Choroid plexus epithelial cell (primary cell): ENCODE data around the gene VCP.

Experiments
- DNase-seq: peaks from one replicate; pipeline ENCODE4 v3.0.0-alpha.2; 2010; ENCODE audit warnings: low read depth
- H3K4me3 ChIP-seq: 2 replicates; pipeline ENCODE4 v1.5.1; 2011; ENCODE audit warnings: low read depth, mild to moderate bottlenecking, control low read depth, low read length, moderate library complexity
- TF ChIP-seq, protein P1 (sequence below): conservative IDR thresholded peaks from 2 replicates; pipeline ENCODE4 v1.5.1; 2011; ENCODE audit warnings: low read depth, mild to moderate bottlenecking, control low read depth, inconsistent platforms, low read length, moderate library complexity

Gene VCP

DNA sequence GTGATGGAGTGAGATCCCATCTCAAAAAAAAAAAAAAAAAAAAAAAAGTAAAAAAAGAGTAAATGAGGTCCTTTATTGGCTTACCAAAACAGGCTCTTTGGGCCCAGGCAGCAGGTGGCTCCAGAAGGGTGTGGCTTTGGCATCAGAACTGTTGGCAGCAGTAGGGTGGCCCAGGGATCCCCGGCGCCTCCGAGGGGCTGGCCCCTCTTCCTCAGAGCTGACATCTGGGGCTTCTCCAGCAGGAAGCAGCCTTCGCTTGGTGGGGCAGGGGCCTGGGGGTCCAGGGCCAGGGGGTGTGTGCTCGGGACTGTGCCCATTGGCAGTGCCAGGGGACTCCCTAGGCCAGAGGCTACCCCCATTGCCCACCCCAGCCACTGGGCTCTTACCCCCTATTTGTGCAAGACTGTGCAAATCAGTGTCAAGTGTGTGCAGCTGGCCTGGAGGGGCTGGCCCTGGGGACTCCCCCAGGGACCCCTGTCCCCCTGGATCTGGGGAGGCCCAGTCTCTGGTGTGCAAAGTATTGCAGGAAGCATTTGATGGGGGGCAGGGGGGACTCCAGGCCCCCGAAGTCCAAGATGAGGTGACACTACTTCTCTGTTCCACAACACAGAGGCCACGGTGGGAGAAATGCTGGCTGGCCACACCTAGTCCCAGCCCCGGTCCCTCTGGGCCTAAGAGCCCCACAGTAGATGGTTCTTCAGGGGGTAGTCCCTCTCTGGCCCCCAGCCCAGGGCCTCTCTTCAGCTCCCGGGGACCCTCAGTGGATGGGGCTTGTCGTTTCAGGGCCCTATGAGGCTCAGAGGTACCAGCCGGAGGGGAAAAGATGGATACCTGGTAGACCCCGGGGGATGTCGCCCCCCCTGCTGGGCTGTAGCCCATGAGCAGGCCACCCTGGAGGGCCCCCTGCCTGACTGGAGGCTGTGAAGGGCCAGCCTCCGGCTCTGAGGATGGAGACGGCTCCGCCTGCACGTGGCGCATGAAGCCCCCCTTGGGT lies 35.2 kb upstream of the VCP start:
- no peak overlapping the region for H3K4me3 ChIP-seq
- DNase-seq: no peak
- TF ChIP-seq, protein P1, sequence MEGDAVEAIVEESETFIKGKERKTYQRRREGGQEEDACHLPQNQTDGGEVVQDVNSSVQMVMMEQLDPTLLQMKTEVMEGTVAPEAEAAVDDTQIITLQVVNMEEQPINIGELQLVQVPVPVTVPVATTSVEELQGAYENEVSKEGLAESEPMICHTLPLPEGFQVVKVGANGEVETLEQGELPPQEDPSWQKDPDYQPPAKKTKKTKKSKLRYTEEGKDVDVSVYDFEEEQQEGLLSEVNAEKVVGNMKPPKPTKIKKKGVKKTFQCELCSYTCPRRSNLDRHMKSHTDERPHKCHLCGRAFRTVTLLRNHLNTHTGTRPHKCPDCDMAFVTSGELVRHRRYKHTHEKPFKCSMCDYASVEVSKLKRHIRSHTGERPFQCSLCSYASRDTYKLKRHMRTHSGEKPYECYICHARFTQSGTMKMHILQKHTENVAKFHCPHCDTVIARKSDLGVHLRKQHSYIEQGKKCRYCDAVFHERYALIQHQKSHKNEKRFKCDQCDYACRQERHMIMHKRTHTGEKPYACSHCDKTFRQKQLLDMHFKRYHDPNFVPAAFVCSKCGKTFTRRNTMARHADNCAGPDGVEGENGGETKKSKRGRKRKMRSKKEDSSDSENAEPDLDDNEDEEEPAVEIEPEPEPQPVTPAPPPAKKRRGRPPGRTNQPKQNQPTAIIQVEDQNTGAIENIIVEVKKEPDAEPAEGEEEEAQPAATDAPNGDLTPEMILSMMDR: no peak

DNA sequence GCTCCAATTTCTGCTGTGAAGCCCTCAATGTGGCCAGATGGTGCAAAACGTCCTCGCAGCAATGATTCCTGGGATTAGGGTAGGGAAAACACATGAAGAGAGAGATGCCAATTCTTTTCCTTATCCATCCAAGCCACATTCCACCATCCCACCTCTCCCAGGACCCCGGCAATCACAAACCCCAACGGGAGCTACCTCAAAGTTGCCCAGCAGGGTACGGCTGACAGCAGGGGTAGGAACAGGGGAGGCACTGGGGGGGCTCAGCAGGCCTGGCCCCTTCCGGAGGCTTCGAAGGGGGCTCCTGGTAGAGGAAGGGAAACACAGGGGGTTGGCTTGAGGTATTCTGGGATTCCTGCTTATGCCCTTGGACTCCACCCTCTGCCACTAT lies 33.9 kb upstream of the VCP start:
- DNase-seq: no peak
- TF ChIP-seq, protein P1: no peak
- H3K4me3 ChIP-seq: no peak overlapping the region

DNA sequence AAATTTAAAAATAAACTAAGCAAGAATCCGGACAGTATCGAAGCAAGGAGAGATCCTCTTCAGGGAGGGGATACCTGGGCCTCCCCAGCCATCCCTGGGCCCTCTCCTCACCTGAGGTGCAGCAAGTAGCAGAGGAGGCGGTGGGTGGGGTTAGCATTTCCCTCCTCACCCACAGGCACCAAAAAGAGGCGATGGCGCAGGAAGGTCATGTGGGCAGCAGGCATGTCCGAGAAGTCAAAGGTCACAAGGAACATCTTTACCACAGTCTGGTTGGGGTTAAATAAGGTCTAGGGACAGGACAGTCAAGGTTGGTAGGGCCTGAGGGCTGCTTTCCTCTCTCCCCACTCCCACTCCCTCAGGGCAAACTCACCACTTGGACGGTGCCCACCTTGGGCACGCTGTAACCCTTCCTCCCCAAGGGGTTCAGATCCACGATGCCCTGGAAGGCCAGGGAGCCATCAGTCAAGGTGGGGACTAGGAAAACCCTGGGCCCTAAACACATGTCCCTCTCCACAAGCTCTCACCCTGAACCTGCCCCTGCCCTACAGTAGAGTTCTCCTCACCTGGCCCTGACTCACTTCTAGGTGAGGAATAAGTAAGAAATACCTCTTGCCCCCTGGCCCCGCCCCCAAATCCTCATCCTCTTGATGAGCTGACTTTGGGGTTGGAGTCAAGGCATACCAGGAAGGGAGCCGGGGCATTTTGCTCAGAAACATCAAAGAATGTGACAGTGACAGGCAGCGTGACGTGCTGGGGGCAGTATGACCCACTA lies 33.3 kb upstream of the VCP start:
- TF ChIP-seq, protein P1: no peak
- H3K4me3 ChIP-seq: no peak overlapping the region
- DNase-seq: no peak

DNA sequence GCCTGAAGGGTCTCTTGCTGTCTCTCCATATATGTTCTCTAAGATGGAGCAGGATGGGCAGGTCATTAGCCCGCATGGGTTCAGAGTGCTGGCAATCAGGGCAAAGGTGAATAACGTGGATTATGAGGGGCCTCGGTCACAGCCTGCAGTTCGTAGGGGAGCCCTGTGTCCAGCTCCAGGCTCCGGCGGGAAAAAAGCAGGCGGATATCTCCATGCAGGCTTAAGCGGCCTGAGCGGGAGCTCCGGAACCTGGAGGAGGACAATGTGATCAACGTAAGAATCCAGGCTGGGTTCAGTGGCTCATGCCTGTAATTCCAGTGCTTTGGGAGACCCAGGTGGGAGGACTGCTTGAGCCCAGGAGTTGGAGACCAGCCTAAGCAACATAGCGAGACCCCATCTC lies 32.7 kb upstream of the VCP start:
- TF ChIP-seq, protein P1: no peak
- DNase-seq: no peak
- H3K4me3 ChIP-seq: no peak overlapping the region

DNA sequence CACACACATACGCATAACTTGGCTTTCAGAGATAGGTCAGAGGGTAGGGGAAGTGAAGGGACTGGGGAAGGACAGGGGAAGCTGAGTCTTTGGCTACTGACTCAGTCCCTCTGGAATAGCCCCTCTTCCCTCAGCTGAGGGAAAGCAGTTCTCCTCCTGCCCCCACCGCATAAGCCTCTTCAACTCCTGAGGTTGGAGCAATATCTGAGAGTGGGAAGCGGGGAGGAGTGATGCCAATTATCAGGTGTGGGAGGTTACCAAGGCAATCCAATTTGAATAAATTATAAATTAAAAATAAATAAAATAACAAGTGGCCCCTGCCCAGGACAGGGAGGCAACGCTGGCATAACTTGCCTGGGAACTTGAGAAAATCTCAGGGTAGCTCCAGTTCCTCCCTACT lies 32.2 kb upstream of the VCP start:
- TF ChIP-seq, protein P1: no peak
- DNase-seq: no peak

DNA sequence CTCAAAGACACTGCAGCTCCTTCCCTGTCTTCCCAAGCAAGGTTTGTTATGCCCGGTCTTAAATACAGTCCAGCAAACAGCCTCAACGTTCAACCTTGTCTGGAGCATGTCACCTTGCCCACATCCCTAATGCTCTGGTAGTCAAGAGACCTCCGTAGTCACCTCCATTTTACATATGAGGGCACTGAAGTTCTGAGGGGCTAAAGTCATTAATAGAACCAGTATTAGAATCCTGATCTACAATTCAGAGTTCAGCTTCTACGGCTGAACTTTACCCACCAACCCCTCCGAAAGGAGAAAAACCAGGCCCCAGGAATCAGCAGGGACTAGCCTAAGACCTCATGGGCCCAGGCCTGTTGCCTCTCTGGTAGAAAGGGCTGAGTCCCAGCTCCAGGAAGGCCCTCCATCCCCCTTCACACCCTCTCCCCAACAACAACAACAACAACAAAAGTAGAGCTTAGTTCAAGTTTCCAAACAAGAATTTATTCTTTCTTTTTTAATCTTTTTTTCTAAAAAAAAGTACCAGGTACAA lies 31.3 kb upstream of the VCP start:
- no peak for DNase-seq
- TF ChIP-seq, protein P1: no peak
- peak overlapping the region; percentile 70 for H3K4me3 ChIP-seq

More for the DNA sequence above, 32.2 kb upstream of the VCP start:
- H3K4me3 ChIP-seq: no peak overlapping the region
